ENCODE results near the gene USP47.
A peak's percentile ranks its signal among the peaks of the same experiment; 100 is the strongest.

DNA sequence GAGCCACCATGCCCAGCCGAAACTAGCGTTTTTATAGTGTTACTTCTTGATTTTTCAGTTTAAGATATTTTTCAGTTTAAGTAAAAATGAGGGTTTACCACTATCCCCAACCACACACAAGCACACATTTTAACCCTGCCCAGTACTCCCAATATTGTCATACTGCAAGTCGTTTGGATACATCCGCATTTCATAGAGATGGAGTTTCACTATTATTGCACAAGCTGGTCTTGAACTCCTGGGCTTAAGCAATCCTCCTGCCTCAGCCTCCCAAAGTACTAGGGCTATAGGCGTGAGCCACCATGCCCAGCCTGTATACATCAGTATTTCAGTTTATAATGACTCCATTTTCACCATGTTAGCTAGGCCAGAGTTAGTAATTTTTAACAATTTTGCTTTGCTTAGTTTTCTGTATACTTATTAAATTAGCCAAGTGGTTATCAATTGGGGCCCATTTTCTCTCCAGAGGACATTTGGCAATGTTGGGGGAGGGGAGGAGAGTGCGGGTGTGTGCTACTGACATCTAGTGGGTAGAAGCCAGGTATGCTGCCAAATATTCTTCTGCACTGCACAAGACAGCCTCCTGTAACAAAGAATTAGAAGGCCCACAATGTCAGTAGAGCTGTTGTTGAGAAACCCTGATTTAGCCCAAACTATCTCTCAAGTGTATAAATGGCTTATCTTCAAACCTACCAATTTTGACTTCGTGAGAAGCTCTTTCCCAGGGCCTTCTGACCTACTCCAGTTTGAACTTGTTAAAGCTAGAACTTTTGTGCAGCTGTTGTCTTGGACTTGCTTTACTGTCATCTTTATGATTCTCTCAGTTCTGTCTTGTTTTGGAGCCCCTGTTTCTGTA is 7.3 kb downstream of the USP47 start:
- TF ChIP-seq DNMT3B (CRISPR knock-in tag; conservative IDR thresholded peaks at IDR 0.05), result no peak
- TF ChIP-seq, protein P1, sequence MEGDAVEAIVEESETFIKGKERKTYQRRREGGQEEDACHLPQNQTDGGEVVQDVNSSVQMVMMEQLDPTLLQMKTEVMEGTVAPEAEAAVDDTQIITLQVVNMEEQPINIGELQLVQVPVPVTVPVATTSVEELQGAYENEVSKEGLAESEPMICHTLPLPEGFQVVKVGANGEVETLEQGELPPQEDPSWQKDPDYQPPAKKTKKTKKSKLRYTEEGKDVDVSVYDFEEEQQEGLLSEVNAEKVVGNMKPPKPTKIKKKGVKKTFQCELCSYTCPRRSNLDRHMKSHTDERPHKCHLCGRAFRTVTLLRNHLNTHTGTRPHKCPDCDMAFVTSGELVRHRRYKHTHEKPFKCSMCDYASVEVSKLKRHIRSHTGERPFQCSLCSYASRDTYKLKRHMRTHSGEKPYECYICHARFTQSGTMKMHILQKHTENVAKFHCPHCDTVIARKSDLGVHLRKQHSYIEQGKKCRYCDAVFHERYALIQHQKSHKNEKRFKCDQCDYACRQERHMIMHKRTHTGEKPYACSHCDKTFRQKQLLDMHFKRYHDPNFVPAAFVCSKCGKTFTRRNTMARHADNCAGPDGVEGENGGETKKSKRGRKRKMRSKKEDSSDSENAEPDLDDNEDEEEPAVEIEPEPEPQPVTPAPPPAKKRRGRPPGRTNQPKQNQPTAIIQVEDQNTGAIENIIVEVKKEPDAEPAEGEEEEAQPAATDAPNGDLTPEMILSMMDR (CRISPR knock-in tag; IDR thresholded peaks at IDR 0.05), result peak; percentile 77
- no peak for TF ChIP-seq TAF1 (CRISPR knock-in tag; IDR thresholded peaks at IDR 0.05)
- TF ChIP-seq, protein P2, sequence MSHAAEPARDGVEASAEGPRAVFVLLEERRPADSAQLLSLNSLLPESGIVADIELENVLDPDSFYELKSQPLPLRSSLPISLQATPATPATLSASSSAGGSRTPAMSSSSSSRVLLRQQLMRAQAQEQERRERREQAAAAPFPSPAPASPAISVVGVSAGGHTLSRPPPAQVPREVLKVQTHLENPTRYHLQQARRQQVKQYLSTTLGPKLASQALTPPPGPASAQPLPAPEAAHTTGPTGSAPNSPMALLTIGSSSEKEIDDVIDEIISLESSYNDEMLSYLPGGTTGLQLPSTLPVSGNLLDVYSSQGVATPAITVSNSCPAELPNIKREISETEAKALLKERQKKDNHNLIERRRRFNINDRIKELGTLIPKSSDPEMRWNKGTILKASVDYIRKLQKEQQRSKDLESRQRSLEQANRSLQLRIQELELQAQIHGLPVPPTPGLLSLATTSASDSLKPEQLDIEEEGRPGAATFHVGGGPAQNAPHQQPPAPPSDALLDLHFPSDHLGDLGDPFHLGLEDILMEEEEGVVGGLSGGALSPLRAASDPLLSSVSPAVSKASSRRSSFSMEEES (CRISPR knock-in tag; IDR thresholded peaks at IDR 0.05), result no peak
- no peak for TF ChIP-seq CREB1 (IDR thresholded peaks at IDR 0.05)
- no peak for TF ChIP-seq CREB1 (CRISPR knock-in tag; IDR thresholded peaks at IDR 0.05)
- TF ChIP-seq CHD2 (IDR thresholded peaks at IDR 0.05; ENCODE audit: low read depth, low read length), result peak; percentile 63; the same call in 1 of the 2 replicates
